Activated T-cell treated with anti-CD3 and anti-CD28 coated beads, Interleukin-2, amount 50 U/mL, for 48 hours (primary cell): Measurements from ENCODE around the gene TFB1M.
"Not testable (repeated sequence)": the region's sequence is repeated elsewhere in the genome, so short reads cannot be mapped to it uniquely, and the experiment has no call there.

Experiments
- DNase-seq, 2 experiments: peaks; one replicate each; pipeline ENCODE4 v3.0.0-alpha.2; 2020

TFB1M gene

DNA sequence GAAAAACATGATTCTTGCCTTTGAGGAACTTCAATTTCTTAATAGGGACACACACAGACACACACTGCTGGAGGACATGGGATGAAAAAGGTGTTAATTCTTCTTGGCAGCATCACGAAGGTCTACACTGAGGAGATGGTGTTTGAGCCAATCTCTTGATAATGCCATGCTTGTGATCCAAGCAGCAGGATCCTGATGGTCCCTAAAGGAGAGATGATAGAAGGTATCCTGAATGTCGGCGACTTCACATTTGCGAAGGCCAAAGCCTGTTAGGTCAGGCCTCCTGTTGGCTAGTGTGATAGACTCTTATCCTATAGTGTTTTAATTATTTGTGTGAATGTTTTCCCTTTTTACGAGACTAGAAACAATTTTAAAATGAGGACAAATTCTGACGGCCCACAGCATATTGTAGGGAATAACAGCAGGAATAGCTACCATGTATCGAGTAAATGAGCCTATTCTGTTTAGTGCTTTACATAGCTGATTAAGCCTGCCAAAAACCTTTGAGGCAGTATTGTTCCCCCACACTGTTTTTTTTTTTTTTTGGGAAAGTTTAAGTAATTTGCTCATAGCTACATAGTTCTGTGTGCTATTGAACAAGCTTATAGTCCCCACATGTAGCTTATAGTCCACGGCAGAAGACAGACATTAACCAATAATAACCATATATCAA lies 15.3 kb upstream of the TFB1M start:
- DNase-seq = no peak

- DNase-seq = no peak
Measured at GRCh38 chr6:155328539-155329459, 14.5 kb upstream of the TFB1M start.

DNA sequence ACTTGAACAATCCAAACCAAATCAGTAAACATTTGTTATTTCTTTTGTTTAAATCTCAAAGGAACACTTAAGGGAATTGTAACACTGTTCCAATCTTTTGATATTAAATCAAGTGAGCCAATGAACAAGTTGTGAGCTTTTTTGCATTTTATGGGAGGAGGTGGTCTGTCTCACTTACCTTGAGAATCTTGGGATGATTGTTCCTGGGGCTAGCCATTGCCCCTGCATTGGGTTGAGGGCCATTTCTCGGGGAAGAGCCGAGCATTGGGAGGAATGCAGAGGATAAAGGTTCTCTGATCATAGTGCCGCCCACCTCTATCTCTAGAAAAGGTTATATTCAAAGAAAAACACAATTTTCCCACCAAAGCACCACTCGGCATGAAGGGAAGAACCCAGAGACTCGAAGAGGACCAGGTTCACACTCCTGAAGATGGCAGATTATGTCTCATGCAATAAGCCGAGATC lies 13.8 kb upstream of the TFB1M start:
- no peak for DNase-seq

- peak; percentile 50 to 71 for DNase-seq
Measured at GRCh38 chr6:155327326-155328073, 13.2 kb upstream of the TFB1M start.

DNA sequence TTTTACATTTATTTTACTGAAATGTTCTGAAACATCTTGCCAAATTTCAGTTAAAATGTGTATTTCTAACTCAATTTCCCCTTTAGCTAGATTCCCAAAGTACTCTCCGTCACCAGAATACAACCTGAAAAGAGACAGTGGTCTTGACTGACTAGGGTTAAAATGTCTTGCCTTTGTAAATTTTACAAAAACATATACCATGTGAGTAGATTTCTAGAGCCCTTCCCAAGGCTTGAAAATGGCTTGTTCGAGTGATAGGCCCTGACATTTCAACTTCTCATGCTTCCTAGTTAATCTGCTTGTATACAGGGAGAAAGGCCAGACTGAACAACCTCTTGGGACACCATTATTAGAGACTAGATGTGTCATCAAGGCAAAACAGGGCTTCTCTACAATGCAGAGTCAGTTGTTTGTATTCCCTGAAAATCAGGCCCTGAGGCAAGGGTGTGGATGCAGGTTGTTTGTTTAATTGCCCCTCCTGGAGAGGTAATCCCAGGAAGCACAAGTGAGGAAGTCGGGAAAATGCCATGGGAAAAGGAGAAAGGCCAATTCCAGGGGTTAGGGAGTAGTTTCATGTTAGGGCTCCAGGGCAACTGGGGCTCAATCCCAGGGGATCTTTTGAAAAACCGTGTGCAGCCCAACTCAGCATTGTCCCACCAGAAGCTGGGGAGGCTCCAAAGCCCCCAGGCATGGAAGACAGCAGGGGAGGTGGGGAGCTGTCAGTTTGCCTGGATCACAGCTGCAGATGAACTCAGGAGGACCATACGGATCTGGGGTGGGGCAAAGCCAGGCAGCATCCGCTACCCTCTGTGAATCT lies 11.6 kb upstream of the TFB1M start:
- DNase-seq = no peak

DNA sequence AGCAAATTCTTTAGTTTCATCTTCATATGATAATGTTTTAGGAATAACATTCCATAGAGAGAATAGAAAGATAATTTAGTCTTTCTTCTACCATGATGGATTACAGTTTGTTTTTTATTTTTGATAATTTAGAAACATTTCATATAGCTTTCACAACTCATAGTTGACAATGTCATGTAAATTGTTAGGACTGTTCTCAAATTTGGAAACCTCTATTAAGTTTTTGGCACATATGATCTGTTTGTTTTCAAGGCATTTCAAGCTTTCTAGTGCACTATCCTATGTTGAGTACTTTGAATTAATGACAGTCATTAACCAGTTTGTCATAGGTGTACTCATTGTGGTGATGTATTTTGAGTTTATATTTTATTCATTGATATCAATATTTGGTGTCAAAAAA lies 10.7 kb upstream of the TFB1M start:
- no peak for DNase-seq

- no peak for DNase-seq
Measured at GRCh38 chr6:155324172-155324571, 9.9 kb upstream of the TFB1M start.

DNA sequence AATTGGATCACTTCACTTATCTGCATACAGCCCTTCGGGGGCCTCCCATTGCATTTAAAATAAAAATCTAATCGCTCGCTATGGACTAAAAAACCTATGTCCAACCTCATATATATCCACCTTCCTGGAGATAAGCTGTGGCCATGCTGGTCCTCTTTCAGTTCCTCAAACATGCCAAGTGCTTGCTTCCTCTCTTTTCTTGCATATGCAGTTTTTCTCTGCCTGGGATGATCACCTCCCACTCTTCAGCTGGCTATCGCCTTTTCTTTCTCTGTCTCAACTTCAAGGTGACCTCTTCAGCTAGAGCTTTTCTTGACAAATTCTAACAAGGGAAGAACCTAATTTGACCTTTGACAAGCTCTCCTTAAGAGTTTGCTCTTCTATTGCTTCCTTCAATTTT lies 5.6 kb upstream of the TFB1M start:
- DNase-seq = no peak

- DNase-seq = no peak
Measured at GRCh38 chr6:155317186-155317585, 2.9 kb upstream of the TFB1M start.

GRCh38 chr6:155316419-155316818 lies 2.1 kb upstream of the TFB1M start:
- no peak for DNase-seq

- DNase-seq = no peak
Measured at GRCh38 chr6:155315516-155315871, 1.2 kb upstream of the TFB1M start.

DNA sequence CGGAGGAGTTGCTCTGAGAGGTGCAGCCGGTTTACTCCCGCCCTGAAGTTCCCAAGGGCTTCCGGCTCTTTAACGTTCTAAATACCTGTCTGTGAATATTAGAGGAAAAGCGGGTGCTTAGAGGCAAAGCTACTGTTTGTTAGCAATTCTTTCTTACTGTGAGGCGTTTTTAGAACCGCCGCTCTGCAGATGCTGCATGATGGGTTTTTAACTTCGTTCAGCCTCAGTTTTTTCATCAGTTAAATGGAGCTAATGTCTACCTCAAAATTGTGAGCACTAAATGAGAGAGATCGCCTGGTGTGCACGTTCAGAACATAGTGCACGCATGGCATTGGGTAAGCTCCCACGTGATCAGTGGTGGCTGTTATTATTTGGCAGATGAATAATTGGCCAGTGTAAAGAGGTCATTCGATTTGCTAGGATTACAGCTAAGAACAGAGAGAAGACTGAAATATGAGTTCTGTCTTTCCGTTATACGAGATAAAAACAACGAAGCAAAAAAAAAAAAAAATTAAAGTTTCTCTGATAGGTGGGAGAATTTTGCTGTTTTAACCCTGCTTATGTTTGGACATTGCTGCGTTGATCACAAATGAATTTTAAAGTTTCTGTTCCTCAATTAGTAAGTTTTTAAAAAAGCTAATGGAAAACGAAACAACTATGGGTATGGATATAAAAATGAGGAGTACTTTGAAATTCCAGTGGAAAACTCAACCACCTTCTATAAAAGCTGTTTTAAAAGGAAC lies 660 bp upstream of the TFB1M start:
- no peak for DNase-seq

GRCh38 chr6:155313602-155314091 lies 637 bp downstream of the TFB1M start:
- DNase-seq = no peak

- DNase-seq = not testable (repeated sequence)
Measured at GRCh38 chr6:155312950-155313349, 1.3 kb downstream of the TFB1M start.

DNA sequence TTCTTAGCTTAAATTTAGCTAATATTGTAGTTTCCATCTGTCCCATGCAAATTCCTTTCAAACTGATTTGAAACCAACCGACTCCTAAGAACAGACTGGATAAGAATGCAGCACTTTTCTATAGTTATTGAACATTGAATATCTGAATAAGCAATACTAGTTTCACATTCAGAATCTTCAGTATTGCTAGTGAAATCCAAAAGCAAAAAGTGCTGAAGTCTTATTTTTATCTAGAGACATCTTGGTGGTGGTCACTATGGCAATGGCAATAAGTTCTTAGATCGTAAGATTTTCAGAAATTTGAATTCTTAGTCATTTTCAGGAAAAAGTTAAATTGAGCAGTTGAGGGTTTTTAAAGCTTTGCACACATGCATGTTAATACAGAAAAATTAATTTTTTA lies 2.7 kb downstream of the TFB1M start:
- no peak for DNase-seq

GRCh38 chr6:155311086-155311485 lies 3.2 kb downstream of the TFB1M start:
- no peak for DNase-seq

- no peak for DNase-seq
Measured at GRCh38 chr6:155310596-155310995, 3.7 kb downstream of the TFB1M start.

GRCh38 chr6:155309150-155309549 lies 5.1 kb downstream of the TFB1M start:
- DNase-seq = no peak

- no peak for DNase-seq
Measured at GRCh38 chr6:155306958-155307357, 7.3 kb downstream of the TFB1M start.

DNA sequence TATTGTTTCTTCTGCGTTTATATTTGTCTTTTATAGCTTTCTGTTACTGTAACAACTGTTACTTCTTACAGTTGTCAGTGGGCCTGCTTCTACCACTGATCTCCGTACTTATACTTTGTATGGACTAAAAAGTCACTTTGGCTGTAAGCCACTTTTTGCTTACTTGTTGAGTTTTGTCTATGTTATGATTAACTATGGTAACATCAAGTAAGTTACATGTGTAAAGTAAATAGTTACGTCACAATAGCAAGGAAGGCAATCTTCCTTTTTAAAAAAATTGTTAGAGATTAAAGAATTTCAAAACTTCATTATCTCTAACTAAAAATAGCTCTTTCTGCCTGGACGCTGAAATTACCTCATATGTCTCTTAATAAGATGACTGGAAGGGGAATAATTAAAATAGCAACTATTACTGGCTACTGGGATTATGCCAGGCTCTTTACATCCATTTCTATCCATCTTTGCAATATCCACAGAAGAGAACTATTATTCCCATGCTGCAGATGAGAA lies 10.9 kb downstream of the TFB1M start:
- DNase-seq = no peak

DNA sequence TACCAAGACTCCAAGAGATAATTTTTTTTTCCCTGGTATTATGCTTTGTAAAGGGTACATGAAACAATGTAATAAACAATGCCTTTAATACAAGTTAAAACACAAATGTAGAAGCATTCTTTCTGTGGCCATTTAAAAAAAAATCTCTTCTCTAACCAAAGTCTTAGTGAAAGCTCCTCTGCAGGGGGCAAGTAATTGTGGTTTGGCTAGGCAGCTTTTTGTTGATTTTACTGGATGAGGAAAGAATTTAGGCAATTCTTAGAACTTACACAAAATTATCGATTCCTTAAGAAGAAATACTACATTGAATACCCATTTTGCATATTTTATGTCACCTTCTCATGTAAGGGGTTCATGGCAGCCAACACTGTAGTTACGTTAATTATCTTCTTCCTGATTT lies 12.4 kb downstream of the TFB1M start:
- DNase-seq = no peak

- DNase-seq = no peak
Measured at GRCh38 chr6:155297669-155298068, 16.6 kb downstream of the TFB1M start.
